HCT116 (cell line): Measurements from ENCODE around the gene HOXB9. TPM values are rescaled to one million over a fixed set of nuclear protein-coding genes. Genes with fewer than 3 reads are reported as not detected.

Experiments used
- ATAC-seq: fragments of 200-7000 bp; cut with Tn5 transposase; 2 replicates; pipeline ENCODE4 v1.9.1; 2020; ENCODE audit warnings: mild to moderate bottlenecking, moderate library complexity
- BruUV-seq: library from RNA; stranded (reverse); fragments of 400-500 nt; replicated peaks from 2 replicates; lab custom pipeline; 2021; lab: Mats Ljungman, UMichigan
- CTCF ChIA-PET: fragments of 300-600 bp; sonication (Branson Sonifier 250); formaldehyde crosslinking; loops from one replicate; lab custom pipeline; 2021; ENCODE audit warnings: antibody characterized with exemption; lab: Charles Lee
- POLR2A ChIA-PET: fragments of 300-600, 350-600 bp; sonication (Branson Sonifier 250); formaldehyde crosslinking; loops from one replicate; lab custom pipeline; 2021; ENCODE audit warnings: antibody characterized with exemption; lab: Charles Lee
- RAD21 ChIA-PET, 2 experiments: fragments of 300-600 bp; sonication (Branson Sonifier 250); formaldehyde crosslinking; loops; one replicate each; lab custom pipeline; 2023; ENCODE audit warnings: low total read pairs in 2 of 2; ENCODE audit not compliant: uncharacterized antibody in 2 of 2, unreplicated experiment in 2 of 2, low non-redundant PET in 1 of 2; lab: Charles Lee
- DNase-seq: peaks from one replicate; pipeline ENCODE4 v3.0.0-alpha.2; 2010; ENCODE audit warnings: low read depth, low spot score
- H2AFZ ChIP-seq: fragments of 200-600 bp; shearing (Covaris generic), sonication (generic); 2 replicates; pipeline ENCODE4 v1.6.1; 2017; ENCODE audit warnings: low read depth, mixed run types, mixed read lengths, antibody characterized with exemption, low read length; ENCODE audit not compliant: poor library complexity, severe bottlenecking
- H3K27ac ChIP-seq: 2 replicates; pipeline ENCODE4 v1.5.1; 2012; ENCODE audit warnings: low read depth, low read length
- H3K27me3 ChIP-seq: fragments of 200-600 bp; sonication (generic); 2 replicates; pipeline ENCODE4 v1.6.1; 2016; ENCODE audit warnings: mixed run types, low read length, mixed read lengths; ENCODE audit not compliant: insufficient read depth
- H3K36me3 ChIP-seq, 2 experiments: fragments of 200-500 bp in 1 of 2; fragments of 200-600 bp in 1 of 2; sonication (Bioruptor generic) in 1 of 2; sonication (generic) in 1 of 2; 2 replicates each; pipeline versions ENCODE4 v1.5.1 to v1.6.1; 2014 to 2016; ENCODE audit warnings: low read length in 2 of 2, inconsistent platforms in 1 of 2, mixed read lengths in 1 of 2, mixed run types in 1 of 2; ENCODE audit not compliant: insufficient read depth in 2 of 2, control insufficient read depth in 1 of 2
- H3K4me1 ChIP-seq, 2 experiments: fragments of 200-600 bp in 1 of 2; sonication (generic) in 1 of 2; 2 replicates each; pipeline versions ENCODE4 v1.5.1 to v1.6.1; 2012 to 2017; ENCODE audit warnings: low read length in 2 of 2, inconsistent platforms in 1 of 2, mild to moderate bottlenecking in 1 of 2, mixed read lengths in 1 of 2, mixed run types in 1 of 2, moderate library complexity in 1 of 2; ENCODE audit not compliant: insufficient read depth in 2 of 2, control insufficient read depth in 1 of 2
- H3K4me2 ChIP-seq: fragments of 200-600 bp; sonication (generic); 2 replicates; pipeline ENCODE4 v1.6.1; 2017; ENCODE audit warnings: mixed run types, low read length, mixed read lengths
- H3K4me3 ChIP-seq, 2 experiments: fragments of 200-600 bp in 1 of 2; sonication (generic) in 1 of 2; replicated peaks in 1 of 2; 2 replicates each; pipeline ENCODE4 v1.5.1; 2011 to 2016; ENCODE audit warnings: low read length in 2 of 2, control low read depth in 1 of 2, low read depth in 1 of 2, mild to moderate bottlenecking in 1 of 2, mixed read lengths in 1 of 2, mixed run types in 1 of 2
- H3K79me2 ChIP-seq: fragments of 200-600 bp; sonication (generic); 2 replicates; pipeline ENCODE4 v1.6.1; 2017; ENCODE audit warnings: mild to moderate bottlenecking, mixed run types, low read length, moderate library complexity, mixed read lengths; ENCODE audit not compliant: insufficient read depth
- H3K9ac ChIP-seq: fragments of 200-600 bp; sonication (generic); 2 replicates; pipeline ENCODE4 v1.6.1; 2016; ENCODE audit warnings: low read length, mixed read lengths
- H3K9me2 ChIP-seq: fragments of 200-600 bp; sonication (generic), shearing (Covaris generic); 2 replicates; pipeline ENCODE4 v1.6.1; 2017; ENCODE audit warnings: mixed run types, mild to moderate bottlenecking, moderate library complexity; ENCODE audit not compliant: insufficient read depth
- H3K9me3 ChIP-seq, 2 experiments: fragments of 200-500 bp in 1 of 2; fragments of 200-600 bp in 1 of 2; sonication (Bioruptor generic) in 1 of 2; sonication (generic) in 1 of 2; 2 replicates each; pipeline ENCODE4 v1.6.1; 2014 to 2017; ENCODE audit warnings: low read length in 2 of 2, mixed read lengths in 2 of 2, inconsistent platforms in 1 of 2, low read depth in 1 of 2, mild to moderate bottlenecking in 1 of 2, mixed run types in 1 of 2, moderate library complexity in 1 of 2; ENCODE audit not compliant: control insufficient read depth in 1 of 2, insufficient read depth in 1 of 2
- H4K20me1 ChIP-seq: fragments of 200-600 bp; sonication (generic), shearing (Covaris generic); 2 replicates; pipeline ENCODE4 v1.6.1; 2017; ENCODE audit warnings: mixed run types, mild to moderate bottlenecking, moderate library complexity; ENCODE audit not compliant: insufficient read depth
- CBX3 ChIP-seq: IDR thresholded peaks from 2 replicates; pipeline ENCODE4 v1.6.1; 2012; ENCODE audit warnings: low read depth
- CTCF ChIP-seq, 3 experiments: fragments of 200-600 bp in 1 of 3; sonication (generic) in 1 of 3; IDR thresholded peaks in 2 of 3; conservative IDR thresholded peaks in 1 of 3; 2 replicates each; pipeline ENCODE4 v1.5.1; 2012 to 2017; ENCODE audit warnings: low read depth in 2 of 3, low read length in 2 of 3, antibody characterized with exemption in 1 of 3, borderline replicate concordance in 1 of 3, control low read depth in 1 of 3, mild to moderate bottlenecking in 1 of 3, mixed read lengths in 1 of 3, mixed run types in 1 of 3, moderate library complexity in 1 of 3; ENCODE audit not compliant: insufficient read depth in 1 of 3
- ELF1 ChIP-seq: IDR thresholded peaks from 2 replicates; pipeline ENCODE4 v1.6.1; 2012; ENCODE audit warnings: low read depth, borderline replicate concordance
- EZH2 ChIP-seq: fragments of 200-600 bp; sonication (generic); IDR thresholded peaks from 2 replicates; pipeline ENCODE4 v1.6.1; 2017; ENCODE audit warnings: antibody characterized with exemption, mixed run types
- EZH2phosphoT487 ChIP-seq: fragments of 200-600 bp; IDR thresholded peaks from 2 replicates; pipeline ENCODE4 v1.6.1; 2018; ENCODE audit warnings: antibody characterized with exemption, borderline replicate concordance
- FOSL1 ChIP-seq: IDR thresholded peaks from 2 replicates; pipeline ENCODE4 v1.6.1; 2012; ENCODE audit warnings: low read depth
- MAX ChIP-seq: IDR thresholded peaks from 2 replicates; pipeline ENCODE4 v1.6.1; 2012
- POLR2A ChIP-seq: IDR thresholded peaks from 2 replicates; pipeline ENCODE4 v1.7.0; 2011; ENCODE audit warnings: borderline replicate concordance; ENCODE audit not compliant: insufficient read depth, insufficient read length; ENCODE audit errors: extremely low read depth
- POLR2AphosphoS5 ChIP-seq: IDR thresholded peaks from 2 replicates; pipeline ENCODE4 v1.6.1; 2011; ENCODE audit warnings: mild to moderate bottlenecking, low read depth, low read length, moderate library complexity
- SIN3A ChIP-seq: IDR thresholded peaks from 2 replicates; pipeline ENCODE4 v1.6.1; 2012; ENCODE audit warnings: low read depth
- SP1 ChIP-seq: IDR thresholded peaks from 2 replicates; pipeline ENCODE4 v1.6.1; 2012; ENCODE audit warnings: low read depth
- SRF ChIP-seq: IDR thresholded peaks from 2 replicates; pipeline ENCODE4 v1.6.1; 2012; ENCODE audit warnings: low read depth
- TCF7L2 ChIP-seq: IDR thresholded peaks from 2 replicates; pipeline ENCODE4 v1.7.0; 2011; ENCODE audit warnings: borderline replicate concordance, inconsistent platforms; ENCODE audit not compliant: insufficient read depth, insufficient read length; ENCODE audit errors: extremely low read depth
- ZBTB33 ChIP-seq: IDR thresholded peaks from 2 replicates; pipeline ENCODE4 v1.6.1; 2011; ENCODE audit warnings: mild to moderate bottlenecking, low read length, moderate library complexity; ENCODE audit not compliant: insufficient replicate concordance; ENCODE audit errors: extremely low read depth
- ZFX ChIP-seq: fragments of 450-650 bp; IDR thresholded peaks from 2 replicates; pipeline ENCODE4 v1.6.1; 2017
- intact Hi-C: fragments of 100-400 bp; cut with micrococcal nuclease; formaldehyde crosslinking; loops from 2 replicates; pipeline ENCODE4 v1.10.0; 2022
- total RNA-seq: library from RNA; stranded (reverse); gene quantifications from one replicate; pipeline ENCODE4 v1.2.1, GENCODE V29; 2021; ENCODE audit not compliant: unreplicated experiment

Gene HOXB9
- total RNA-seq, 1 experiment from 2014 or later = 40.1 TPM

- H3K9ac ChIP-seq = no peak overlapping the region
- intact Hi-C loops = no loop called here
- H3K4me3 ChIP-seq = no peak overlapping the region
- POLR2A ChIA-PET = interaction anchor here (1.8 kb wide), 1 partner anchor 17 kb away, joined by 6 read pairs; no protein-coding TSS in a partner anchor
- H3K27me3 ChIP-seq = no peaks in the 10 kb centered on the region
- DNase-seq (no peak), ATAC-seq (no peak)
- H3K36me3 ChIP-seq = no peaks in the 10 kb centered on the region; a peak in 1 of 4 replicates
- BruUV-seq = no TSS peak
- H3K4me1 ChIP-seq = peaks cover 15 to 36% of the 10 kb centered on the region in 2 experiments
- no peak overlapping the region for H3K27ac ChIP-seq
- RAD21 ChIA-PET = no interaction called here
- H3K79me2 ChIP-seq = peaks cover 42% of the 10 kb centered on the region
- H3K9me2 ChIP-seq = no peaks in the 10 kb centered on the region
- peak overlapping the region; percentile 98; the same call in 1 of the 2 replicates for H3K4me2 ChIP-seq
- no peak for TF ChIP-seq ZBTB33
- no peak for TF ChIP-seq POLR2A
- no peak for TF ChIP-seq FOSL1
- TF ChIP-seq TCF7L2 = no peak
- TF ChIP-seq ZFX = no peak
- no peak for TF ChIP-seq ELF1
- no peak for TF ChIP-seq EZH2
- no peak for TF ChIP-seq MAX
- TF ChIP-seq EZH2phosphoT487 = no peak
- no peak for TF ChIP-seq CBX3
- TF ChIP-seq SP1 = no peak
- no peak for TF ChIP-seq CTCF (IDR thresholded peaks at IDR 0.05 in 2 of 3, conservative IDR thresholded peaks at IDR 0.05 in 1 of 3; ENCODE audit: borderline replicate concordance in 1 of 3, insufficient read depth in 1 of 3, low read depth in 2 of 3, low read length in 2 of 3)
- TF ChIP-seq POLR2AphosphoS5 = no peak
- no peak for TF ChIP-seq SRF
- no peak for TF ChIP-seq SIN3A
- H2AFZ ChIP-seq = no peak overlapping the region
- H3K9me3 ChIP-seq = no peaks in the 10 kb centered on the region
- CTCF ChIA-PET = interaction anchor here (0.9 to 1.4 kb wide), 3 partner anchors 315 to 363 kb away, joined by 3 read pairs; no protein-coding TSS in a partner anchor
- no peaks in the 10 kb centered on the region for H4K20me1 ChIP-seq
Measured at GRCh38 chr17:48623583-48623982, 2.6 kb downstream of the HOXB9 start.
